K562 (cell line): ENCODE measurements around the gene VRK2. TPM values are rescaled to one million over a fixed set of nuclear protein-coding genes. Genes with fewer than 3 reads are reported as not detected.

ENCODE experiments used
- ATAC-seq: fragments of 200-7000 bp; cut with Tn5 transposase; 3 replicates; pipeline ENCODE4 v1.9.1; 2020; ENCODE audit warnings: moderate library complexity
- BruUV-seq: library from RNA; stranded (reverse); fragments of 400-500 nt; replicated peaks from 2 replicates; lab custom pipeline; 2021; lab: Mats Ljungman, UMichigan
- CTCF ChIA-PET: fragments of 300-600 bp; formaldehyde crosslinking; extraction: SDS; loops from one replicate; lab custom pipeline; 2021; ENCODE audit warnings: low intra/inter-chr PET ratio; lab: Yijun Ruan, JAX
- POLR2A ChIA-PET: fragments of 300-600, 350-650 bp; sonication (Branson Sonifier 250); formaldehyde crosslinking; extraction: SDS; loops from one replicate; lab custom pipeline; 2021; ENCODE audit warnings: antibody characterized with exemption, inconsistent platforms; lab: Yijun Ruan, JAX
- DNase-seq, 4 experiments: peaks; one replicate each; pipeline versions ENCODE4 v3.0.0 to v3.0.0-alpha.2; 2011 to 2018; ENCODE audit warnings: low spot score in 3 of 4, mixed read lengths in 3 of 4; ENCODE audit errors: extremely low read depth in 1 of 4
- FAIRE-seq: peaks from 2 replicates; lab custom pipeline; 2011; peaks lifted over from hg19 to GRCh38; lab: Jason Lieb, UNC
- H2AFZ ChIP-seq: 2 replicates; pipeline ENCODE4 v1.6.0; 2011; ENCODE audit warnings: low read depth, low read length, control low read depth, inconsistent platforms
- H3K27ac ChIP-seq: fragments of 200-600 bp; 3 replicates; pipeline ENCODE4 v1.8.0; 2011; ENCODE audit warnings: low read depth, mild to moderate bottlenecking, control low read depth, inconsistent platforms, low read length, moderate library complexity, mixed read lengths; ENCODE audit errors: extremely low read depth
- H3K27me3 ChIP-seq, 2 experiments: fragments of 300-600 bp in 1 of 2; 2 replicates in 1 of 2; 3 replicates in 1 of 2; pipeline versions ENCODE4 v1.6.0 to v1.8.0; 2011; ENCODE audit warnings: inconsistent platforms in 2 of 2, low read length in 2 of 2, mild to moderate bottlenecking in 1 of 2, mixed read lengths in 1 of 2, moderate library complexity in 1 of 2; ENCODE audit not compliant: control insufficient read depth in 2 of 2, insufficient read depth in 2 of 2
- H3K36me3 ChIP-seq: fragments of 300-600 bp; 3 replicates; pipeline ENCODE4 v1.8.0; 2011; ENCODE audit warnings: mild to moderate bottlenecking, low read length, inconsistent platforms; ENCODE audit not compliant: control insufficient read depth, insufficient read depth
- H3K4me1 ChIP-seq, 2 experiments: fragments of 200-600 bp in 1 of 2; replicated peaks in 1 of 2; 2 replicates in 1 of 2; 3 replicates in 1 of 2; pipeline versions ENCODE4 v1.5.1 to v1.8.0; 2011; ENCODE audit warnings: inconsistent platforms in 2 of 2, low read length in 2 of 2, mild to moderate bottlenecking in 1 of 2, mixed read lengths in 1 of 2, moderate library complexity in 1 of 2; ENCODE audit not compliant: control insufficient read depth in 2 of 2, insufficient read depth in 2 of 2
- H3K4me2 ChIP-seq: 2 replicates; pipeline ENCODE4 v1.6.1; 2011; ENCODE audit warnings: low read length, control low read depth, inconsistent platforms, mixed read lengths; ENCODE audit not compliant: insufficient read depth
- H3K4me3 ChIP-seq: fragments of 200-600 bp; sonication (generic), shearing (Covaris generic); 2 replicates; pipeline ENCODE4 v1.5.1; 2016; ENCODE audit warnings: control low read depth, inconsistent platforms
- H3K79me2 ChIP-seq: fragments of 200-600 bp; 3 replicates; pipeline ENCODE4 v1.8.0; 2011; ENCODE audit warnings: low read length, inconsistent platforms; ENCODE audit not compliant: control insufficient read depth, insufficient read depth
- H3K9ac ChIP-seq, 2 experiments: 2 replicates each; pipeline versions ENCODE4 v1.6.0 to v1.6.1; 2011; ENCODE audit warnings: low read depth in 2 of 2, low read length in 2 of 2, control low read depth in 1 of 2, inconsistent platforms in 1 of 2, mild to moderate bottlenecking in 1 of 2, mixed read lengths in 1 of 2; ENCODE audit not compliant: insufficient read depth in 1 of 2
- H3K9me1 ChIP-seq: one replicate; pipeline ENCODE4 v1.6.0; 2011; ENCODE audit warnings: inconsistent platforms, mild to moderate bottlenecking, low read length, moderate library complexity; ENCODE audit not compliant: control insufficient read depth, insufficient read depth
- H3K9me3 ChIP-seq: replicated peaks from 2 replicates; pipeline ENCODE4 v1.5.1; 2011; ENCODE audit warnings: low read depth, low read length, inconsistent platforms; ENCODE audit not compliant: control insufficient read depth, insufficient read depth
- H4K20me1 ChIP-seq: replicated peaks from 2 replicates; pipeline ENCODE4 v1.6.1; 2011; ENCODE audit warnings: low read length, inconsistent platforms, mixed read lengths; ENCODE audit not compliant: control insufficient read depth, insufficient read depth
- ETV5 ChIP-seq: sonication (generic); formaldehyde crosslinking; IDR thresholded peaks from 2 replicates; pipeline ENCODE4 v1.4.0; 2020; ENCODE audit warnings: low read depth, mild to moderate bottlenecking, missing genetic modification reagents
- JUNB ChIP-seq: fragments of 450-650 bp; formaldehyde crosslinking; conservative IDR thresholded peaks from 2 replicates; pipeline ENCODE4 v1.4.0; 2020; ENCODE audit warnings: mild to moderate bottlenecking
- NFYB ChIP-seq: IDR thresholded peaks from 2 replicates; pipeline ENCODE4 v1.6.1; 2011; ENCODE audit warnings: mild to moderate bottlenecking, moderate library complexity; ENCODE audit not compliant: insufficient read length; ENCODE audit errors: extremely low read depth
- POLR2B ChIP-seq: fragments of 450-650 bp; IDR thresholded peaks from 2 replicates; pipeline ENCODE4 v1.6.1; 2018; ENCODE audit warnings: low read depth; ENCODE audit not compliant: partially characterized antibody
- TAF7 ChIP-seq: fragments of 450-650 bp; IDR thresholded peaks from 2 replicates; pipeline ENCODE4 v1.6.1; 2016; ENCODE audit warnings: missing genetic modification characterization, missing compliant biosample characterization
- USF2 ChIP-seq: sonication (generic); formaldehyde crosslinking; IDR thresholded peaks from 2 replicates; pipeline ENCODE4 v1.5.0; 2020; ENCODE audit warnings: missing genetic modification reagents
- ZKSCAN1 ChIP-seq: fragments of 150-350 bp; IDR thresholded peaks from 2 replicates; pipeline ENCODE4 v1.6.1; 2016; ENCODE audit warnings: low read depth, low read length
- ZSCAN29 ChIP-seq: fragments of 450-650 bp; IDR thresholded peaks from 2 replicates; pipeline ENCODE4 v1.6.1; 2017
- WGBS: fragments of 100-300 bp; shearing (Covaris generic); methylation state at CpG from one replicate; pipeline ENCODE4 v1.1.6; 2016; ENCODE audit warnings: low coverage, mixed read lengths; ENCODE audit not compliant: insufficient coverage; ENCODE audit errors: missing lambda C conversion rate; 5-methylcytosine and 5-hydroxymethylcytosine counted together
- in situ Hi-C: fragments of 300-500 bp; cut with MboI; formaldehyde crosslinking; loops from 4 replicates; pipeline ENCODE4 v1.15.0; 2018; ENCODE audit warnings: inconsistent platforms, mixed read lengths
- intact Hi-C: fragments of 100-400 bp; cut with micrococcal nuclease; formaldehyde crosslinking; loops from 2 replicates; pipeline ENCODE4 v1.14.2; 2022
- polyA plus RNA-seq, 8 experiments: library from polyadenylated mRNA; depleted of rRNA in 4 of 8; stranded (reverse) in 5 of 8; unstranded in 3 of 8; fragments of >200 nt; fragmentation: Nextera tagmentation in 2 of 8; fragmentation: Illumina TruSeq in 1 of 8; extraction: Ambion mirVana in 2 of 8; extraction: Trizol in 1 of 8; gene quantifications; 2 replicates each; pipeline versions ENCODE4 v1.2.1 to v1.2.3, GENCODE V29; 2011 to 2014; ENCODE audit warnings: inconsistent platforms in 1 of 8, missing spikeins in 1 of 8
- total RNA-seq, 7 experiments: library from RNA; depleted of rRNA in 6 of 7; stranded (reverse); fragments of >200 nt in 6 of 7; fragmentation: Illumina TruSeq in 2 of 7; extraction: Trizol in 2 of 7; gene quantifications; 2 replicates each; pipeline versions ENCODE4 v1.2.1 to v1.2.3, GENCODE V29; 2011 to 2021; ENCODE audit warnings: low replicate concordance in 1 of 7

VRK2 gene
- total and polyA plus RNA-seq, 9 of the 15 experiments (the other 6 are each of a cell fraction or from before 2014, with no cell fraction given): 22.6 to 49.2 (median 36.2) TPM

DNA sequence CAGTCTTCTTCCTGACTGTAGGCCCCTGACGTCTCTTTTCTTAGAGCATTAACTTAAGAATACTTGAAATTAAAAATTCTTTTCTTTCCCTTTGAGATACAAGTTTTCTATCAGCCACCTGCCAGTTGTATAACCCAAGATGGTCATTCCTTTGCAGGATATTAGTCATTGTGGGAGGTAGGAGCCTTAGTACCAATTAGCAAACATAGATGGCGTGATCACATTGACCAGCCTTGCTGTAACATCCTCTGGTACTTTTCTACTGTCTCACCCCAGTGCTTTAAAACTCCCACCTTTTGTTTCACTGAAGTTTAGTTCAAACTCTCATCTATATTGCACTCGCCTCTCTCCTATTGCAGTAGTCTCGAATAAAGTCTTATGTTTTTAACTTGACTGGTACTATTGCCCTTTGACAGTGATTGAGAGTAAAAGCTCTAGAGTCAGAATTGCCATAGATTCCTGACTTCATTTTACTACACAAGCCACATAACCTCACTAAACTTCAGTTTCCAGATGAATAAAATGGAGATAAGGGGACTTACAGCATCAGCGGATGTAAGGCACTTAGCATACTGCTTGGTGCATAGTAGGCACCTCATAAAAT is 74.1 kb downstream of the VRK2 start:
- 87% methylated on average over 5 of the region's 5 CpGs for WGBS
- Histone ChIP-seq H3K9me1 (no peaks in the 10 kb centered on the region), H4K20me1 (no peaks in the 10 kb centered on the region), H3K4me3 (no peak overlapping the region), H3K79me2 (no peaks in the 10 kb centered on the region), H3K36me3 (peaks cover 14% of the 10 kb centered on the region; the same call in 2 of the 3 replicates), H3K9me3 (no peaks in the 10 kb centered on the region), H3K27ac (no peak overlapping the region), H3K4me2 (no peak overlapping the region), H3K9ac (no peak overlapping the region), H3K27me3 (no peaks in the 10 kb centered on the region), H3K4me1 (peaks cover 2 to 16% of the 10 kb centered on the region in 2 experiments; a peak in 3 of 5 replicates), H2AFZ (no peak overlapping the region)
- intact Hi-C loops (no loop called here), in situ Hi-C loops (no loop called here)
- CTCF ChIA-PET: no interaction called here
- POLR2A ChIA-PET: no interaction called here
- no peak for TF ChIP-seq ETV5 (CRISPR knock-in tag)
- TF ChIP-seq POLR2B: no peak
- no peak for TF ChIP-seq TAF7 (tag)
- TF ChIP-seq JUNB: no peak
- no peak for TF ChIP-seq USF2 (CRISPR knock-in tag)
- no peak for TF ChIP-seq ZSCAN29
- TF ChIP-seq ZKSCAN1: 0 out of 2 replicates have a peak, but pooled peaks have one; percentile 58
- no peak for TF ChIP-seq NFYB
- peak; percentile 35; the same call in 2 of the 3 replicates for ATAC-seq
- peak in 1 of 4 experiments; percentile 7 for DNase-seq
- FAIRE-seq: no peak
- BruUV-seq: no TSS peak
